ENCODE data around the gene IAPP.
"Not testable (repeated sequence)": the region's sequence is repeated elsewhere in the genome, so short reads cannot be mapped to it uniquely, and the experiment has no call there.

IAPP gene

DNA sequence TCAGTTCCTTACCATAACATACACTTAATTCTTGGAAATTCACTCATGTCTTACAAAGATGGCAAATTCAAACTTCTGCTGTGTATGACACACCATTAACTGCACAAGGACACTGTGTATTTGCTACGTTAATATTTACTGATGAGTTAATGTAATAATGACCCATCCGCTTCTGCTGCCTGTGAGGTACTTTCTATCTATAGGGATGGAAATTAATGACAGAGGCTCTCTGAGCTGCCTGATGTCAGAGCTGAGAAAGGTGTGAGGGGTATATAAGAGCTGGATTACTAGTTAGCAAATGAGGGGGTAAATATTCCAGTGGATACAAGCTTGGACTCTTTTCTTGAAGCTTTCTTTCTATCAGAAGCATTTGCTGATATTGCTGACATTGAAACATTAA lies at the start of gene IAPP:
TSS of gene IAPP (plus strand) at position 301 of the 400 bp plus-strand sequence. CDS start 450 bp downstream, outside the sequence.
- DNase-seq = no peak

DNA sequence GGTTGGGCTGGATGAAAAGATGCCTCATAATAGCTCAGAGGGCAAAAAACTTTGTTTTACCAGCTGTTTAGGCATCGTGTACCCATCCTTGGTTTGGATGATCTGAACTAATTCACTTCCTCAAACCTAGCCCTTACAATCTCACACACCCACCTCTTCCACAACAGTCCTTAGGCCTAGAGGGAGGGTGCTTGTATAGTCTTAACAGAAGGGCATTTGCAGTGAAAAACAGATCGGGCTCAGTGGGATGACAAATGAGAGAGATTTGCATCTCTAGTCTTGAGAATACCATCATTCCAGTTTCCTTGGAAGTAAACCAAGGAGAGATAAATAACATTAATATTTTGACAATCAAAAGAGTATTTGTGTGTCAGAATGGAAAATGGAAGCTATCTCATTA lies 49.0 kb upstream of the IAPP start:
- DNase-seq = no peak

DNA sequence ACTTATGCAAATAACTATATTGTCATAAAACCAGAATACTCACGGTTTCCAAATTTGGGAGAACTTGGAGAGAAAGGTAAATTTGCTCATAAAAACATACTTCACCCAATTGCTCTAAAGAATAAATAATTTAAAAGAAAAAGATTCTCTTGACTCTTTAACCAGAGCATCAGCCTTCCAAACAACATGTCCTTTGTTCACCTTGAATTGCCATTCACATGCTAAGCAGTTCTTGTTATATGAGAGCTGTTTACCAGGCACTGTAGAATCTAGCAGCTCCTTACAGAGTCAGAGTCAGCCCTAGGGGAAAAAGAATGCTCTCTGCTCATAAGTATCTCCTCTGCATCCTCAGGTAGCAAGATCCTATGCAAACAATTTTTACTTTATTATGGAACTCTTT lies 48.2 kb upstream of the IAPP start:
- no peak for DNase-seq

DNA sequence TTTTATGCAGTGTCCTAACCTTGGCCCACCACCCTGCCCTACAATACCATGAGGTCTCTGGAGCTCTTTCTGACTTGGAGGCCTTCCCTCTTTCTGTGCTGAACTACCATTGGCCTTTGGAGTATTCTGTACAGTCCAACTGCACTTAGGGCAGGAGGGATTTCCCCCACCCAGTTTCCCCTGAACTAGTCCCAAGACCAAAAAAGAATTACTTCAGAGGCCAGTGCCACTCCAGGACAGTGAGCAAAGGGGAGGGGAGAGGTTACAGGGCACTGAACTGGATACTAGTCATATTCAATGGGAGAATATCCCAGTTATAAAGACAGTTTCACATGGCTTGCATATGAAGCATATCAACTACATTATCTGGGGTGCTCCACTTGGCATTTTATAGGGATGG lies 44.1 kb upstream of the IAPP start:
- DNase-seq = no peak

DNA sequence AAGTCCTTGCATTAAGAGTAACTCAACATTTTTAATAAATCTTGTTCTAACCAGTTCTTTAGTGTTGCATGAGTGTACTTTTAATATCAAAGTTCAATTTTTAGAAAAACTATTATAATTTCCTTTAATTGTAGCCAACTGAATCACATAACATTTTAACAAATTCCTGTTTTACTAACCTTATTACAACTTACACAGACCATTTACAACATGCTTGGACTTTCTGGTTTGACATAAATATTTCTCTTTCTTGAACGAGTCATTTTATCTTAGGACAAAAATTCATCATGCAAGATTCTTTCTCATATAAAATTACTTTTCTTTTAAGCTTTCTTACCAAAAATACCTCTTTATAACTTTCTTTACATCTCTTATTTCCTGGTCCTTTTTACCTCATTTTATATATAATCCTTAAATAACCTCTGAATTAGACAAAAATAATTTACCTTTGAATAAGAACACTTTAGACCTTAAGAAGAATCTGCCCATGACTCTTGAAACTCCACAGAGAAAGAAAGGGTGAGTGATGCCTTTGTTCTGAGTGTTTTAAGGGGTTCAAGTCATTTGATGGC lies 41.9 kb upstream of the IAPP start:
- DNase-seq = no peak

DNA sequence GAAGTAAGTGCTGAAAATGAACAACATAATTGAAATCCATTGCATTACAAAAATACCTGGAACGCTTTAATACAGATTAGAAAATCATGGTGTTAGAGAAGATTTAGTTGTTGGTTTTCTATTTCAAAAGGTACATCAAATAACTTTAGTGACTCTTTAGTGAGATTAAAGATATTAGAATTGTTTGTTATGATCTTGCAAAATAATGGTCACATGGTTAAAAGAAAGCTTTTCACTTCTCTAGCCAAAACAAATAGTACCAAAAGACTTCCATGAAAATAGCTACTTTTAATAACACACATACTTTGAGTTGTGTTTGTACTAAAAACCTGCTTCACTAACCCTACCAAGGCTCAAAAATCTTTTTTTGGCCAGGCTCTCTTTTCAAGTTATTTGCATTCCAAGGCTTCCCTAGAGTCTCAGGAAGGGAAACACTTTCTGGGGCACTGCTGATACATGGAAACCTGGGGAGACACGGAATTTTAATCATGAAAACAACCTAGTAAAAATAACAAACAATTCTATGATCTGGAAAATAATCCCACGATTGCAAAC lies 37.9 kb upstream of the IAPP start, which contains the start of gene SLCO1A2:
TSS of gene SLCO1A2 (minus strand) at position 147 of the 555 bp plus-strand sequence. CDS start 270 bp downstream, outside the sequence.
- no peak for DNase-seq

DNA sequence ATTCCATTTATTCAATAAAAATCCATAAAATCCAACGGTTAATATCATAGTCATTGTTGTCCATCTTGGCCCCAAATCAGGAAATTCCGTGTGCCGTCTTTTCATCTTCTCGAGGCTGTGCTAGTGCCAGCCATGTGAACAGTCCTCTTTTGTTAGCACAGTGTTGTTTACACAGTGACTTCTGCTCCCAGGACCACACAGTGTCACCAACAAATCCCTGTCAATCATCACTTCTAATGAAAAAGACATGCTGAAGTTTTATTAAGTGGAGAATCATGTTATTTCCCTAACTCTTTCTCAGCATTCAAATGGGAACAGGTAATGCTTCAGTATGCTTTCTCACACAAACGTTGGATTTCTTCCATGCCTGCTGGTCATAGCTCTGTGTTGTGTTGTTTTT lies 36.0 kb upstream of the IAPP start:
- no peak for DNase-seq

DNA sequence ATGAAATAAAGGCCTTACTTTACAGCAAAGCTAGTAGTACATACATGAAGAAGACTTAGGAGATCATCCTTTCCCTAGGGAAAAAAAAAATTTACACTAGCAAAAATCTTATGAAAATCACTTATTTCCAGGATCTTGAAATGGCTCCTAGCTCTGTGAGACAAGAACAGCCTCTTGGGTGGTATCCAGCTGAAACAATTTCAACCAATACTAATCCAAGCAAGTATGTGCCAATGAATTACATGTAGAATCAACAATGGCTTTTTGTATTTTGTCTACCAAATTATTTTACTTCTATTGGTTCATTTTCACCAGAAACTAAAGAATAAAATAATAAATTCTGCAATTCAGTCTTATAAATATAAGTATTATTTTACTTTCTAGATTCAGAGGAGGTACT lies 35.2 kb upstream of the IAPP start:
- no peak for DNase-seq

DNA sequence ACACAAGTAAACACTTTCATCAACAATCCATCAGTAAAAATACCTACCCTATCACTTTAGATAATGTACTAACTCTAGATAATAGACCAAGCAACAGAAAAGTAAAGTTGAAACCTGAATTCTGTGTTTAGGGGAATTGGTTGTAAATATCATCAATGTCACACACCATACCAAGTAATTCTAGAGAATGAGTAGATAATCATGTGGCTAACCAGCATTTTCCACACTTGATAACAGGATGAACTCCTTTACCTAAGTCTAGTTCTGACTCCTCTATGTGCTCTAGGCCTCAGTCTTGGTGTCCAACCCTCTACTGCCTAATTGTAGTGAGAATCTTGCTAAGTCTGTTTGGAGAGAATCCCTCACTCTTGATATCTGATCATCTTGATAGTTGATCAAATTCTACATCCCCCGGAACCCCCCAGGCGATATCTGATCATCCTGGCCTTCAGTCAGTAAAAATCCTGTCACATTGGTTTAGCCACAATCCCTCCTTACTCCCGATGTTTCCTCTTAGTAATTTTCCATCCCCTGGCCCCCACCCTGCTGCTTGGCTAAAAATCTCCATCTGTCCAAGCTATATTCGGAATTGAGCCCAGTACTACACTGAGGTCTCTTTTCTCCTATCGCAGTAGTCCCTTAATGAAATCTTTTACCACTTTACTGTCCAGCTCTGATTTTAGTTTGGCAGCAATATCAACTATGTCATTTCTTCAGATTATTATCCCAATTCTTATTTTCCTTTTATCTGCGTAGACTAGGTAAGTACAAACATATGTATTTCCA lies 34.5 kb upstream of the IAPP start:
- no peak for DNase-seq

DNA sequence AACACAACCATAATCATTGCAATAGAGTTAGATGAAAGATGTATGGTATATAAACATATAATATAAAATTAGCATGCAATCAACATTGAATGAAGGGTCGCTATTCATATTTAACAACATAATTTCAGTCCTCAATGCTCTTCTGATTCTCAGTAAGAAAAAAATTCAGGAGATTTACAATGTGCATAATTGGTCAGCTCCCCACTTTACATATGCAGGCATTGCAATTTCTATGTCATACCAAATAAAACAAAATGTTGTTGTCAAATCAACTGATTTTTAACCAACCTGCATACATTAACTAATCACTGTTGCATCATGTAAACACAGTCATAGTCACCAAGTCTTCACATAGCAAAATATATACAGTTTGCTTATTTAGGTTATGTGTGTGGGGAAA lies 32.8 kb upstream of the IAPP start:
- DNase-seq = no peak

DNA sequence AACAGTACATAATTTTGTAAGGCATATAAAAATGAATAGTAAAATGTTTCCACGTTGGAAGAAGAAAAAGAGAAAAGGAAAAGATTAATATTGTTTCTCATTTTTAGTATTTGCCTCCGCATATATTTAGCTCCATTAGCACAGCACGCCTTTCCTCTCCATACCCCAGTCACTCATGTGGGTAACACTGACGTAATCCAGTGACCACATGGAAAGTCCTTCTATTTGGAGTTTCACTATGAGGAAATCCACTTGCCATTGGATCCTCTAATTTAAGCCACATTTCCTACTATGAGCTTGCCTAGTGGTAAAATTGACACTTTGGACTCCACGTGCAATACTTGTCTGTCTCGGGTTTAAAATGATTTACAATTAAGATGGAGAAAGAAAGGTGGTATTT lies 32.3 kb upstream of the IAPP start:
- no peak for DNase-seq

DNA sequence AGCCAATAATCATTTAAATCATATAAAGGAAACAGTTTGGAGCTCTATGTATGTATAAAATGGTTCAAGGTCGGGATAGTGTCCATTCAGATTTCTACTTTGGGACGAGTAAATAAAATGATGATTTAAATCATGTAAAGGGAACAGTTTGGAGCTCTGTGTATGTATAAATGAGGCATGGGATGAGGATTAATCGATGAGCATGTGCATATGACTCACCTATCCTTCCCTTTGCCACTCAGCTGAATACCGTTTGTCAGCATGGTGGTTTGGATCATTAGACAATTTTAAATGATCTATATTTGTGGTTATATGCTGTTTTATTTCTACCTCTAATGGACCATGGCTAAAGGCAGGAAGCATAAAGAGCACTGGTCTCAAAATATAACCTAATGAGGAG lies 30.9 kb upstream of the IAPP start:
- DNase-seq = no peak

DNA sequence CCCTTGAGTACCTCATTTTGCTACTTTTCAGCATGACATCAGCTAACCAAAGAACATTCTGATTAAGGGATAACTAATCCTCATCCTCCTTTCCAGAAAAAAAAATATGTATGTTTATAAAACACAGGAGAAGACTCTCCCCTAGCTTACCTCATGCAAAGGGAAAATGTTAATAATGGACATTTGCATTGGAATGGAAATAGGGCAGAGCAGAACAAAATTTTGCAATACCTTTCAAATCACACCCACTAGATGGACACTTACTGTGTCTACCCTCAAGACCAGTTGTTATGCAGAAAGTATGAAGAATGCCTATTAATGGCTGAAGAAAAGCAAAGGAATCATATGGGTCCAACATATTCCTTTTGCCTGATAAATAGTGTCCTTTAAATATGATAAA lies 29.1 kb upstream of the IAPP start:
- no peak for DNase-seq

DNA sequence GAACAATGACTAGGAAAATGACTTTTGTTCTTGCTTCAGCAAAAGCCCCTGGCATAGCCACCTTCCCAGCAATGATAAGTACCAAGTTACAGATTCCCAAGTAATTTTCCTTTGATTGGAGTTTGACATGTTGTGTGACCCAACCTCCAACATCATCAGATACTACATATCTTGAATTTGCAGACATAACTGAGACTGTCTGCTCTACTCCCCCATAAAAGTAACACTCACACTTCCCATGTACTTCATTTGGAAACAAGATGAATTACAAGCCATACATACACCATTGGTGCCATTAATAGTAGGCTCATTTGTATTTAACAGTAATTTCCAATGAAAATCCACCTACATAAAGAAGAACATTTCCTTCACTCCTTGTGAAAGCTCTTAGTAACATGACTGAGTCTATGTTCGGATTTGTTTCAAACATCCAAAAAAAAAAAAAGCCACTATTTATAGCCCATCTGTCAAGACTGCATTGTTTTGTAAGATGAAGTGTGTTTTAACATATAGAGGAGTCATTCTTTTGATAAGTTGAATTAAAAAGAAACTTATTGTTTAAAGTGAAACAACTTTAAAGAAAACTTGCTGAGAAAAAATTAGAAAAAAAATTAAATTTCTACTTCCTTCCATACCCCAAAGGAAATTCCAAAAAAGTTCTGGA lies 26.0 kb upstream of the IAPP start:
- DNase-seq = no peak

DNA sequence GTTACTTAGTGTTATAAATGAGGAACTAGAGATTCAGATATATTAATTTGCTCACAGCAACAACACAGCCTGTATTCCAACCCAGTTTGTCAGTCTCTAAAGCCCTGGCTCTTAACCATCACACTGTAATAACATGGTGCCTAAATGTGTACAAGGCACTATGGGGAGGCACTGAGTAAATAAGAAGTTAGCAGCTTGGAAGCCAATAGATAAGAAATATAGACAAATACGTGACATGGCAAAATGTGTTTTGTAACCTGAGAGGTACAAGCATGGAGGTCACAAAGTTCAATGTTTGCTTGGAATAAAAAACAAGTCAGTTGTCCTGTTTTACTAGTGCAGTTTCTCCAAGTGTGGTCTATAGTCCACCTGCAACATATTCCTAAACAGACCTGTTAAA lies 21.7 kb upstream of the IAPP start:
- DNase-seq = no peak

DNA sequence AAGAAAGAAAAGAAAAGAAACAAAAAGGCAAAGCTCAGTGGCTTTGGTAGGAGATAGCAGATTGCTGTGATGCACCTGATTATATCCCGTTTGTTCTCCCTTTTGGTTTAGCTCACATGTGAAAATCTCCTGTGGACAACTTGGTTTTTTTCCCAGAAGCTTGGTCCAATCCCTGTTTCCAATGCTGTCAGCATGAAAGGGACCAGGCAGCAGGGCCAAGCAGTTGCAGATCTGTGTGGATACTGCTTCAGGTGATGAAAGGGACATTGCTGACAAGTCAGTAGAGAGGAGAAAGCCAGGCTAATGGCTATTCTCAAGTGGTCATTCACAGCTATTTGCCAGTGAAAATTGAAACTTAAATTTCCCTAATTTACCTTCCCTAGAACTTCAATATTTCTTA lies 19.2 kb upstream of the IAPP start:
- no peak for DNase-seq

DNA sequence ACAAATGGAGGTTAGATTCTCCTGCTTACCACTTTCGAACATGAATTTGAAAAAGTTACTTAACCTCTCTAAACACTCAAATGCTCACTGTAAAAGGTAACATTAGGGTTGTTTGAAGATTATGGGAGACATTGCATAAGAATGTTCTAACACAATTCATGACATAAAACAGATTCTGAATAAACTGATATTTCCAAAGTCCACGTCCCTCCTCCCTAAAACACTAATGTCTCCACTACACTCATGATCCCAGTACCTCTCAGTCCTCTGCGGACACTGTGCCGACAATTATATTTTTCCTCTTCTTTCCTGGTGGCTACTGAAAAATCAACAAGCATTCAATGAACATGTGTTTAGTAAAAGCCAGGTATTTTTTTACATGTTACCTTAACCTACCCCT lies 18.8 kb upstream of the IAPP start:
- DNase-seq = no peak

DNA sequence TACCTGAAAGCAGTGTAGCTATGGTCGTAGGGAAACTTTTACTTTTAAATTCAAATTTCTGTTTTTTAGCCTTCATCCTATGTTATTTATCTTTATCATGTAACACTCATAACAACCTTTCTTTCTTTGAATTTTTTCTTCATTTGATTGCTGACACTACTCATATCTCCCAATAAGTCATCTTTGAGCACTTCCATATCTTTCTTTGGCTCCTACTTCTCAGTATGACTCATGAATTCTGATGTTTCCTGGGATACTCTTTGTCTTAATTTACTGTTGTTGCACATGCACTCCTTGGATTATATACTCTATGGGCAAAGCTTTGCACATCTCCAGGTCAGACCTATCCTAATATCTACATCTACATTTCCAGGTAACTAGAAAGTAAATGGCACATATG lies 18.1 kb upstream of the IAPP start:
- DNase-seq = no peak

DNA sequence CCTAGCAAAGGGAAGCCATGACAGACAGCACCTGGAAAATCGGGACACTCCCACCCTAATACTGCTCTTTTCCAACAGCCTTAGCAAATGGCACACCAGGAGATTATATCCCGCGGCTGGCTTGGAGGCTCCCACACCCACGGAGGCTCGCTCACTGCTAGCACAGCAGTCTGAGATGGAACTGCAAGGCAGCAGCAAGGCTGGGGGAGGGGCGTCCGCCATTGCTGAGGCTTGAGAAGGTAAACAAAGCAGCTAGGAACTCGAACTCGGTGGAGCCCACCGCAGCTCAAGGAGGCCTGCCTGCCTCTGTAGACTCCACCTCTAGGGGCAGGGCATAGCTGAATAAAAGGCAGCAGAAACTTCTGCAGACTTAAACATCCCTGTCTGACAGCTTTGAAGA lies 12.1 kb upstream of the IAPP start:
- DNase-seq = not testable (repeated sequence)

DNA sequence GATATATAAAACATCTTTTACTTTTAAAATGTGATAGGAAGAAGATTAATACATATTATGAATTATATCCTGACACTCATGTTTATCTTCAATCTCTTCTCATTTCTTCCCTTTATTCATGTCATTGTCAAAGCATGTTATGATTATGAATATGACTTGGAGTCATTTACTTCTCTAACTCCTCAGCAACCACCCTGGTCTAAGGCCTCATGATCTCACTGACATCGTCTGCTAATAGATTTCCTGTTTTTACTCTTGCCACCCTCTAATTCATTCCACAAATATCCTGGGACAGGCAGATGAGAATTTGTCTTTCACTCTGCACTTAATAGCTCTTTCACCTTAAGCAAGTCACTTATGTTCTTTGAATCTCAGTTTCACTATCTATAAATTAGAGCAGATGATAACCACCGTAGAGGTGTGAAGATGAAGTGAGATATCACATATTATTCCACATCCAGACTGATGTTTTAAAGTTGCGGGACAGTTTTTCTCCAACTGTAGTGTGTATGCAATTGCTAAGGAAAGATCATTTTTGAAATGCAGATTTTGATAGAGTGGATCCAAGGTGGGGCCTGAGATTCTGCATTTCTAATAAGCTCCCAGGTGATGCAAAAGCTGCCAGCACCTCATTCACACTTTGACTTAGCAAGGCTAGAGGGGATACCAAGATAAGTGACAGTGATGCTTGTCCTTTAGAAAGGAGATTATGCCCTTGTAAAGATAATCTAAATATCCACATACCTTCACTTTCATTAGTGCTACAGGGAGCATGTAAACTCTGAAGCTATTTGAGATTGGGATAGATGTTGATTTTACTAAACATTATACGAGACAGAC lies 3.3 kb upstream of the IAPP start:
- DNase-seq = no peak

DNA sequence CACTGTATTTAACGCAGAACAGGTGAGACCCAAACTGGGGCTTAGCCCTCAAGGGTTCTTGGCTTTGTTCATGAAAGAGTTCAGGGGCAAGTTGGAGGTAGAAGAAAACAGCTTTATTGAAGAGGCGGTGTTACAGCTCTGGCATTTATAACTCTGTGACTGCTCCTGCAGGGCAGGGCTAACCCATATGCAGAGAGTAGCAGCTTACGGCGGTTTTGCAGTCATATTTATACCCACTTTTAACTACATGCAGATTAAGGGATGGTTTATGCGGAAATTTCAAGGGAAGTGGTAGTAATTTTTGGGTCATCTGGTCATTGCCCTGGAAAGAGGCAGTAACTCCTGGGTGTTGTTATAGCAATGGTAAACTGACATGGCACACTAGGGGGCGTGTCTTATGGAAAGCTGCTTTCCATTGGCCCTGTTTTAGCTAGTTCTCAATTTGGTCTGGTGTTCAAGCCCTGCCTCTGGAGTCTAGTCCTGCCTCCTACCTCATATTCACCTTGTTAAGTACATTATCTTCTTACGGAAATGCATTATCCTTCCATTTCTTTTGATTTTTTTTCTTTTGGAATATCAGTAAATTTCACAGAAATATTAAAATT lies 1.8 kb upstream of the IAPP start:
- no peak for DNase-seq

DNA sequence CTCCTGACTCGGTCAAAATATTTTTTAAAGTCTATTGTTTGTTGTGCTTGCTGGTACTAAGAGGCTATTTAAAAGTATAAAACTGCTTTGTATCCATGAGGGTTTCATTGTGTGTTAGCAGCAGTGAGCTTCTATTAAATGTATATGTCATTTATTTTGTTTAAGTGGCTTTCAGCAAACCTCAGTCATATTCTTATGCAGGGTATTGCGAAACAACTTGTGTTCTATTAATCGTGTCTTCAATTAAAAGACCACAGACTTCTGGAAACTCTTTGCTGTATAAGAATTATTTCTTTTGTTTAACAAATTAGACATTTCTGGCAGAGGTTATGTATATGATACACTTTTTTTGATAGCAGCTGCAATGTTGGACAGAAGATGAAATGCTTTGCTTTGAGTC lies 6.5 kb downstream of the IAPP start:
- no peak for DNase-seq

DNA sequence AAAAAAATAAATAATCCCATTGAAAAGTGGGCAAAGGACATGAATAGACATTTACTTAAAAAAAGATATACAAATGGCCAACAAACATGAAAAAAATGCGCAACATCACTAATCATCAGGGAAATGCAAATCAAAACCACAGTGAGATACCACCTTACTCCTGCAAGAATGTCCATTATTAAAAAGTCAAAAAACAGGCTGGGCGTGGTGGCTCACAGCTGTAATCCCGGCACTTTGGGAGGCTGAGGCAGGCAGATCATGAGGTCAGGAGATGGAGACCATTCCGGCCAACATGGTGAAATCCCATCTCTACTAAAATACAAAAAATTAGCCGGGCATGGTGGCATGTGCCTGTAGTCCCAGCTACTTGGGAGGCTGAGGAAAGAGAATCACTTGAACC lies 8.6 kb downstream of the IAPP start:
- not testable (repeated sequence) for DNase-seq

Measured in AML-193 (cell line).